Activated CD8-positive, alpha-beta T cell treated with anti-CD3 and anti-CD28 coated beads for 36 hours (primary cell): ENCODE results near the gene TSPAN8. TPM values are rescaled to one million over a fixed set of nuclear protein-coding genes. Genes with fewer than 3 reads are reported as not detected.

Experiments used
- ATAC-seq: fragments of 200-7000 bp; cut with Tn5 transposase; one replicate; pipeline ENCODE4 v1.10.0; 2021; ENCODE audit warnings: mild to moderate bottlenecking, moderate library complexity
- CTCF ChIA-PET: fragments of 350-600 bp; sonication (Branson Sonifier 250); formaldehyde crosslinking; loops from one replicate; lab custom pipeline; 2021; ENCODE audit warnings: antibody characterized with exemption; lab: Charles Lee
- POLR2A ChIA-PET: fragments of 350-600 bp; sonication (Branson Sonifier 250); formaldehyde crosslinking; loops from one replicate; lab custom pipeline; 2021; ENCODE audit warnings: antibody characterized with exemption; lab: Charles Lee
- DNase-seq: peaks from one replicate; pipeline ENCODE4 v3.0.0-alpha.2; 2020
- H3K27ac Mint-ChIP-seq: one replicate; pipeline ENCODE4 v1.8.0; 2021; ENCODE audit warnings: mild to moderate bottlenecking, mixed read lengths
- H3K27me3 Mint-ChIP-seq: one replicate; pipeline ENCODE4 v1.8.0; 2021; ENCODE audit warnings: mixed read lengths
- H3K36me3 Mint-ChIP-seq: one replicate; pipeline ENCODE4 v1.8.0; 2021; ENCODE audit warnings: low read depth, mixed read lengths
- H3K4me1 Mint-ChIP-seq: one replicate; pipeline ENCODE4 v1.8.0; 2021; ENCODE audit warnings: low read depth, mixed read lengths
- H3K4me3 Mint-ChIP-seq: one replicate; pipeline ENCODE4 v1.8.0; 2021; ENCODE audit warnings: mild to moderate bottlenecking, moderate library complexity, mixed read lengths
- H3K9me3 Mint-ChIP-seq: one replicate; pipeline ENCODE4 v1.8.0; 2021; ENCODE audit warnings: mixed read lengths
- intact Hi-C: fragments of 100-400 bp; cut with micrococcal nuclease; formaldehyde crosslinking; loops from one replicate; pipeline ENCODE4 v1.10.0; 2022
- total RNA-seq, 2 experiments: library from RNA; stranded (reverse); gene quantifications; one replicate each; pipeline ENCODE4 v1.2.3, GENCODE V29; 2021
- TF ChIP-seq, protein P1 (sequence below): fragments of 200-600 bp; IDR thresholded peaks from one replicate; pipeline ENCODE4 v1.8.0; 2022; ENCODE audit warnings: antibody characterized with exemption, mild to moderate bottlenecking

The TSPAN8 gene
- total RNA-seq, 2 experiments from 2014 or later: not detected

DNA sequence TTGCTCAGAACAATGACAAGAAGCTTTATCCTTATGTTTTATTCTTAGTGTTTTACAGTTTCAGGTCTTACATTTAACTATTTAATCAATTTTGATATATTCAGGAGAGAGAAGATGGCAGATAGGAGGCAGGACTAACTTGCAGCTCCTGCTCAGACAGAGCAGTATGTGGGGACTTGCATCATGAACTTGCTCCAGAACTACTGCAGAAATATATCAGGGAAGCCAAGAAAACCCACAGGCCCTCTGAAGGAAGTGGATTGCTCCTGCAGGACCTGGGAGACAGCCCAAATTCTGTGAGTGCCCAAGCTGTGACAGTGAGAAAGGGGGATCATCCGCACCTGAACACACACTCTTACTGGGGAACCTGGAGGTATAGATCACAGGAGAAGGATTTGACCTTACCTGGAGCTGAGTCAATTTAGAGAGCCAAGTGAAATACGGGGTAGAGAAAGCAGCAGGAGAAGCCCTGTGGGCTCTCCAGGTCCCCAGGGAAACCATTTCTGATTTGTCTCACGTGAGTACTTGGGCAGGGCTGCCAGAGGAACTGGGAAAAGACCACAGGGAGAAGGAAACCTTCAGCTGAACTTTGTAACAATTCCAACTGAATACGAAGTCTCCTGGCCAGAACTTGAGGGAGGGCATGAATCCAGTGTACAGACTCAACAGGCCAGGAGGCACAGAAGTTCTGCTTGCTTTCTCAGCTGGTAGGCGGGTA, 28.9 kb upstream of the TSPAN8 start:
- Mint-ChIP-seq H3K4me1 (peaks cover 4% of the 10 kb centered on the region), H3K36me3 (no peaks in the 10 kb centered on the region), H3K27ac (no peak overlapping the region), H3K27me3 (no peaks in the 10 kb centered on the region), H3K4me3 (no peak overlapping the region), H3K9me3 (peaks cover 4% of the 10 kb centered on the region)
- intact Hi-C loops: no loop called here
- ATAC-seq (no peak), DNase-seq (no peak)
- ChIA-PET POLR2A (no interaction called here), CTCF (no interaction called here)
- TF ChIP-seq, protein P1, sequence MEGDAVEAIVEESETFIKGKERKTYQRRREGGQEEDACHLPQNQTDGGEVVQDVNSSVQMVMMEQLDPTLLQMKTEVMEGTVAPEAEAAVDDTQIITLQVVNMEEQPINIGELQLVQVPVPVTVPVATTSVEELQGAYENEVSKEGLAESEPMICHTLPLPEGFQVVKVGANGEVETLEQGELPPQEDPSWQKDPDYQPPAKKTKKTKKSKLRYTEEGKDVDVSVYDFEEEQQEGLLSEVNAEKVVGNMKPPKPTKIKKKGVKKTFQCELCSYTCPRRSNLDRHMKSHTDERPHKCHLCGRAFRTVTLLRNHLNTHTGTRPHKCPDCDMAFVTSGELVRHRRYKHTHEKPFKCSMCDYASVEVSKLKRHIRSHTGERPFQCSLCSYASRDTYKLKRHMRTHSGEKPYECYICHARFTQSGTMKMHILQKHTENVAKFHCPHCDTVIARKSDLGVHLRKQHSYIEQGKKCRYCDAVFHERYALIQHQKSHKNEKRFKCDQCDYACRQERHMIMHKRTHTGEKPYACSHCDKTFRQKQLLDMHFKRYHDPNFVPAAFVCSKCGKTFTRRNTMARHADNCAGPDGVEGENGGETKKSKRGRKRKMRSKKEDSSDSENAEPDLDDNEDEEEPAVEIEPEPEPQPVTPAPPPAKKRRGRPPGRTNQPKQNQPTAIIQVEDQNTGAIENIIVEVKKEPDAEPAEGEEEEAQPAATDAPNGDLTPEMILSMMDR: no peak

DNA sequence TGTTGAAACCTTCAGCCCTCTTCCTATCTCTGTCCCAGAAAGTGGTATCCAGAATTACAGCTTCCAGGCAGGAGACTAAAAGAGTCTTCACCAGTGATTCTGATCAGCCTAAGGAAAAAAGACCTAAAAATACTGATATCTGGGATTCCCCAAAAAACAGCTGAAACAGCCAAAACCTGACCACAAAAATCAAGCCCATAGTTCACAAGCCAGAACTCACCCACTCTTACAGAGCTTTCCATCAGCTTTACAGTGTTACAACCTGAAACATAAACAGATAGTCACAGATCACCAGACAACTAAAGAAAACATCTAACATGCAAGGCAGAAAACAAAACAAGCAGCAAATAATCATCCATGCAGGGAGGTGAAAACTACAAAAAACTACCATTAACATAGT, 26.0 kb upstream of the TSPAN8 start:
- ChIA-PET CTCF (no interaction called here), POLR2A (no interaction called here)
- ATAC-seq: no peak
- peaks cover 1% of the 10 kb centered on the region for H3K9me3 Mint-ChIP-seq
- TF ChIP-seq, protein P1: no peak
- no peaks in the 10 kb centered on the region for H3K36me3 Mint-ChIP-seq
- no peaks in the 10 kb centered on the region for H3K27me3 Mint-ChIP-seq
- H3K4me3 Mint-ChIP-seq: no peak overlapping the region
- H3K4me1 Mint-ChIP-seq: peaks cover 4% of the 10 kb centered on the region
- H3K27ac Mint-ChIP-seq: no peak overlapping the region
- DNase-seq: no peak
- intact Hi-C loops: no loop called here

DNA sequence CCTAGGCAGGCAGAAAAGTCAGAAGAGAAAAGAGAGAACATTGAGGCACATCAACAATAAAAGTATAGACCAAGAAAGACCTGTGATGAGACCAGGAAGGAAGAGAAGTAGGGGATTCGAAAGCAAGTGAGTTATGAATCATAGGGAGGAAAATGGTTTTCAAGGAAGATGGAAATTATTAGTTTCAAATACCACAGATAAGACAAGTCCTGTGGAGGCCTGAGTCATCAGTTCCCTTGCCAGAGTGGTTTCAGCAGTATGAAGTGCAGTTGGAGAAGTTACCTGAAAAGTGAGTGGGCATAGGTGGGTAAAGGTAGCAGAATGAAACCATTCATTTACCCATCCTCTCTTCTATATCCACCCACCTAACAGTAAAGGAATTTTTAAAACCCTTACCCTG, 25.2 kb upstream of the TSPAN8 start:
- TF ChIP-seq, protein P1: no peak
- intact Hi-C loops: no loop called here
- CTCF ChIA-PET: no interaction called here
- no peak overlapping the region for H3K27ac Mint-ChIP-seq
- peaks cover 1% of the 10 kb centered on the region for H3K9me3 Mint-ChIP-seq
- ATAC-seq (no peak), DNase-seq (no peak)
- H3K4me3 Mint-ChIP-seq: no peak overlapping the region
- H3K4me1 Mint-ChIP-seq: peaks cover 4% of the 10 kb centered on the region
- no peaks in the 10 kb centered on the region for H3K27me3 Mint-ChIP-seq
- no peaks in the 10 kb centered on the region for H3K36me3 Mint-ChIP-seq
- POLR2A ChIA-PET: interaction anchor here (0.6 kb wide), 1 partner anchor 505 kb away, joined by 3 read pairs; no protein-coding TSS in a partner anchor

DNA sequence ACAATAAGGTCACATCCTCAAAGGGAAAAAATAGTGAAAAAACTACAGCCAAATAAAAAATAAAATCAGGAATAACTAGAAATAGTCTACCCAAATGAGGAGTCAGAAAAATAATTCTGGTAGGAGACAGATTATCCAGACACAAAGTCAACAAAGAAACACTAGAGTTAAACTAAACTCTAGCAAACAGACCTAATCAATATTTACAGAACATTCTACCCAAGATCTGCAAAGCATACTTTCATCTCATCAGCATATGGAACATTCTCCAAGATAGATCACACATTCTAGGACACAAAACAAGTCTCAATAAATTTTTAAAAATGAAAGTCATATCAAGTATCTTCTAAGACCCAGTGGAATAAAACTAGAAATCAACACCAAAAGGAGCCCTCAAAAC, 20.4 kb upstream of the TSPAN8 start:
- ChIA-PET CTCF (no interaction called here), POLR2A (no interaction called here)
- H3K4me1 Mint-ChIP-seq: peaks cover 4% of the 10 kb centered on the region
- TF ChIP-seq, protein P1: no peak
- H3K36me3 Mint-ChIP-seq: no peaks in the 10 kb centered on the region
- DNase-seq: no peak
- no peaks in the 10 kb centered on the region for H3K27me3 Mint-ChIP-seq
- H3K4me3 Mint-ChIP-seq: no peak overlapping the region
- no peak overlapping the region for H3K27ac Mint-ChIP-seq
- intact Hi-C loops: no loop called here
- no peaks in the 10 kb centered on the region for H3K9me3 Mint-ChIP-seq
- no peak for ATAC-seq

DNA sequence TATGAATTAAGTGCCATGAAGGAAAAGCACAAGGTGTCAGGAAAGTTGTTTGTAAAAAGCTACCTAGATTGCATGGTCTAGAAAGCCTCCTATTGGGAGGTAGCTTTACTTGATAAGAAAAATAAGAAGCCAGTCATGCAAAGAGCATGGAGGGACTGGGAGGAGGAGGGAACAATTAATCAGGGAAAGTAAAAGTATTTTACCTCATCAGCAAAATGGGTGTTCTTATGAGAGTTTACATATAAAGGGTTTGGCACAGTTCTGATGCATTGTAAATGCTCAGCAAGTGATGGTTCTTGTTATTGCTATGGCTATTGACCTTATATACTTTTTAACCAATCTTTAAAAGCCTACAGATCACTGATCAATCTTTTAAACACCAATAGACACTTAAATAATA, 17.0 kb upstream of the TSPAN8 start:
- Mint-ChIP-seq H3K4me1 (no peaks in the 10 kb centered on the region), H3K36me3 (no peaks in the 10 kb centered on the region), H3K27me3 (no peaks in the 10 kb centered on the region), H3K4me3 (no peak overlapping the region), H3K9me3 (no peaks in the 10 kb centered on the region), H3K27ac (no peak overlapping the region)
- no peak for ATAC-seq
- intact Hi-C loops: no loop called here
- TF ChIP-seq, protein P1: no peak
- ChIA-PET POLR2A (no interaction called here), CTCF (no interaction called here)
- no peak for DNase-seq
